GM19467 (cell line): ENCODE data around the gene SERAC1.
"Not testable (repeated sequence)": the region's sequence is repeated elsewhere in the genome, so short reads cannot be mapped to it uniquely, and the experiment has no call there.

Experiments used
- ATAC-seq: cut with Tn5 transposase; IDR thresholded peaks from one replicate; pipeline ENCODE4 v1.9.1; 2021; ENCODE audit warnings: mild to moderate bottlenecking, moderate library complexity; ENCODE audit not compliant: unreplicated experiment

SERAC1 gene

GRCh38 chr6:158175111-158175510 lies 7.0 kb upstream of the SERAC1 start:
- no peak for ATAC-seq

GRCh38 chr6:158174514-158174913 lies 6.5 kb upstream of the SERAC1 start:
- ATAC-seq, result no peak

- no peak for ATAC-seq
Observed at GRCh38 chr6:158174024-158174423, 6.0 kb upstream of the SERAC1 start.

GRCh38 chr6:158172001-158172400 lies 3.9 kb upstream of the SERAC1 start:
- ATAC-seq, result no peak

GRCh38 chr6:158170656-158171081 lies 2.6 kb upstream of the SERAC1 start:
- no peak for ATAC-seq

GRCh38 chr6:158169634-158170033 lies 1.6 kb upstream of the SERAC1 start:
- not testable (repeated sequence) for ATAC-seq

- ATAC-seq, result no peak
Observed at GRCh38 chr6:158165919-158166416, 2.1 kb downstream of the SERAC1 start.

- ATAC-seq, result no peak
Observed at GRCh38 chr6:158164579-158165170, 3.4 kb downstream of the SERAC1 start.

GRCh38 chr6:158161566-158162254 lies 6.4 kb downstream of the SERAC1 start:
- ATAC-seq, result no peak

- ATAC-seq, result no peak
Observed at GRCh38 chr6:158160932-158161539, 7.0 kb downstream of the SERAC1 start.

GRCh38 chr6:158158748-158159147 lies 9.3 kb downstream of the SERAC1 start:
- ATAC-seq, result no peak

- no peak for ATAC-seq
Observed at GRCh38 chr6:158158123-158158522, 9.9 kb downstream of the SERAC1 start.

GRCh38 chr6:158157064-158157764 lies 10.8 kb downstream of the SERAC1 start:
- ATAC-seq, result no peak

- no peak for ATAC-seq
Observed at GRCh38 chr6:158154816-158155215, 13.2 kb downstream of the SERAC1 start.

GRCh38 chr6:158153576-158153975 lies 14.5 kb downstream of the SERAC1 start:
- no peak for ATAC-seq

- no peak for ATAC-seq
Observed at GRCh38 chr6:158152659-158153058, 15.4 kb downstream of the SERAC1 start.

- ATAC-seq, result not testable (repeated sequence)
Observed at GRCh38 chr6:158152025-158152424, 16.0 kb downstream of the SERAC1 start.

GRCh38 chr6:158150701-158151100 lies 17.4 kb downstream of the SERAC1 start:
- no peak for ATAC-seq

GRCh38 chr6:158149641-158150040 lies 18.4 kb downstream of the SERAC1 start:
- no peak for ATAC-seq

GRCh38 chr6:158143700-158144099 lies 24.4 kb downstream of the SERAC1 start:
- no peak for ATAC-seq

- ATAC-seq, result no peak
Observed at GRCh38 chr6:158142789-158143188, 25.3 kb downstream of the SERAC1 start.
